Neuronal stem cell (in vitro differentiated cells): ENCODE data around the gene RIGI.

Experiments used
- DNase-seq: peaks from one replicate; pipeline ENCODE4 v3.0.0-alpha.2; 2013; ENCODE audit warnings: low spot score
- H2AFZ ChIP-seq: one replicate; pipeline ENCODE4 v1.6.1; 2013; ENCODE audit warnings: mild to moderate bottlenecking, low read length, inconsistent platforms
- H2AK5ac ChIP-seq: 2 replicates; pipeline ENCODE4 v1.6.1; 2013; ENCODE audit warnings: low read depth, mild to moderate bottlenecking, inconsistent platforms, low read length, moderate library complexity, mixed read lengths
- H2BK120ac ChIP-seq: 2 replicates; pipeline ENCODE4 v1.6.1; 2013; ENCODE audit warnings: low read depth, mild to moderate bottlenecking, inconsistent platforms, low read length, moderate library complexity, mixed read lengths
- H2BK12ac ChIP-seq: one replicate; pipeline ENCODE4 v1.6.1; 2013; ENCODE audit warnings: low read length, inconsistent platforms
- H2BK15ac ChIP-seq: 2 replicates; pipeline ENCODE4 v1.6.1; 2013; ENCODE audit warnings: mild to moderate bottlenecking, low read length, inconsistent platforms, mixed read lengths
- H2BK5ac ChIP-seq: one replicate; pipeline ENCODE4 v1.6.1; 2013; ENCODE audit warnings: inconsistent platforms, mild to moderate bottlenecking, low read length, moderate library complexity
- H3K14ac ChIP-seq: one replicate; pipeline ENCODE4 v1.6.1; 2013; ENCODE audit warnings: low read length, inconsistent platforms
- H3K18ac ChIP-seq: 2 replicates; pipeline ENCODE4 v1.6.1; 2013; ENCODE audit warnings: low read length, inconsistent platforms
- H3K23ac ChIP-seq: 2 replicates; pipeline ENCODE4 v1.6.1; 2013; ENCODE audit warnings: low read depth, mild to moderate bottlenecking, mixed read lengths, low read length, inconsistent platforms; ENCODE audit not compliant: poor library complexity
- H3K27ac ChIP-seq: replicated peaks from 3 replicates; pipeline ENCODE4 v1.5.1; 2013; ENCODE audit warnings: low read length, inconsistent platforms
- H3K27me3 ChIP-seq, 3 experiments: 2 replicates each; pipeline ENCODE4 v1.6.1; 2013; ENCODE audit warnings: low read length in 3 of 3, mild to moderate bottlenecking in 2 of 3, inconsistent platforms in 1 of 3, low read depth in 1 of 3, mixed read lengths in 1 of 3, moderate library complexity in 1 of 3; ENCODE audit not compliant: control insufficient read depth in 3 of 3, insufficient read depth in 3 of 3
- H3K36me3 ChIP-seq, 2 donors: replicated peaks in 1 of 2; 2 replicates each; pipeline ENCODE4 v1.6.1; 2013; ENCODE audit warnings: low read length in 2 of 2; ENCODE audit not compliant: control insufficient read depth in 2 of 2, insufficient read depth in 2 of 2
- H3K4ac ChIP-seq: 2 replicates; pipeline ENCODE4 v1.6.1; 2013; ENCODE audit warnings: inconsistent platforms, mild to moderate bottlenecking, low read length, moderate library complexity
- H3K4me1 ChIP-seq, 2 donors: 1 replicate in 1 of 2; 2 replicates in 1 of 2; pipeline ENCODE4 v1.6.1; 2013; ENCODE audit warnings: low read length in 2 of 2, low read depth in 1 of 2; ENCODE audit not compliant: control insufficient read depth in 2 of 2, insufficient read depth in 1 of 2
- H3K4me2 ChIP-seq: one replicate; pipeline ENCODE4 v1.6.1; 2013; ENCODE audit warnings: mild to moderate bottlenecking, low read length, inconsistent platforms; ENCODE audit not compliant: insufficient read depth, poor library complexity, severe bottlenecking
- H3K4me3 ChIP-seq, 2 donors: 2 replicates each; pipeline ENCODE4 v1.5.1; 2013; ENCODE audit warnings: low read length in 2 of 2, mild to moderate bottlenecking in 2 of 2, inconsistent platforms in 1 of 2, moderate library complexity in 1 of 2
- H3K79me1 ChIP-seq: one replicate; pipeline ENCODE4 v1.6.1; 2013; ENCODE audit warnings: low read depth, mild to moderate bottlenecking, inconsistent platforms, low read length, moderate library complexity
- H3K9ac ChIP-seq: one replicate; pipeline ENCODE4 v1.6.1; 2013; ENCODE audit warnings: mild to moderate bottlenecking, low read depth, low read length, inconsistent platforms; ENCODE audit not compliant: poor library complexity
- H3K9me3 ChIP-seq, 2 donors: replicated peaks in 1 of 2; 2 replicates each; pipeline versions ENCODE3 to v1.6.1; 2013; ENCODE audit warnings: low read length in 2 of 2, mild to moderate bottlenecking in 2 of 2, inconsistent platforms in 1 of 2, low read depth in 1 of 2, mixed read lengths in 1 of 2, moderate library complexity in 1 of 2; ENCODE audit not compliant: control insufficient read depth in 2 of 2, insufficient read depth in 1 of 2
- H4K8ac ChIP-seq: one replicate; pipeline ENCODE4 v1.6.1; 2013; ENCODE audit warnings: low read depth, mild to moderate bottlenecking, inconsistent platforms, low read length, moderate library complexity
- H4K91ac ChIP-seq: one replicate; pipeline ENCODE4 v1.6.1; 2013; ENCODE audit warnings: low read length, low read depth, mild to moderate bottlenecking, inconsistent platforms; ENCODE audit not compliant: poor library complexity
- WGBS, 2 donors: extraction: QIAGEN DNeasy Blood & Tissue Kit; methylation state at CpG; one replicate each; pipeline ENCODE4 v1.1.7; 2013; ENCODE audit warnings: missing lambda C conversion rate in 2 of 2, mixed read lengths in 1 of 2; ENCODE audit not compliant: insufficient read length in 2 of 2, insufficient replicate concordance in 1 of 2; ENCODE audit errors: extremely low coverage in 2 of 2; 5-methylcytosine and 5-hydroxymethylcytosine counted together

The RIGI gene

DNA sequence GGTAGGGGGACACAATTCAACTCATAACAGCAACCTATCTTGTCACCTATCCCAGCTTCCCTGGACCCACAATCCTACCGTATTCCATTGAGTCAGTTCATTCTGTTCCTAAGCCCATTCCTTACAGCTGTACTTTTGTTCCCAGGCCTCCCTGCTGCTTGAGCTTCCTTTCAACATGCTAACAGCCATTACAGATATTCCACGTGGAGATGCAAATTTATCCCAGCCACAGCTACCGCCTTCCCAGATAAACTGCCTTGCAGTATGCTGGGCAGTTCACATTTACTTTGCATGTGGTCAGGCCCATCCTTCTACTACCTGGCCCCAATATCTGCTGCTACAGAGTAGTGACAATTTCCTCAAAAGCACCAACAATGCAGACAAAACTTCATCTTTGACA, 23.0 kb downstream of the RIGI start:
- no peak overlapping the region for H3K23ac ChIP-seq
- H4K91ac ChIP-seq: no peak overlapping the region
- H3K4me3 ChIP-seq: no peak overlapping the region
- H3K27ac ChIP-seq: no peak overlapping the region
- no peak overlapping the region for H4K8ac ChIP-seq
- H2AK5ac ChIP-seq: no peak overlapping the region
- no peak overlapping the region for H2AFZ ChIP-seq
- H3K9ac ChIP-seq: no peak overlapping the region
- no peak overlapping the region for H3K18ac ChIP-seq
- peaks cover 0 to 2% (median 0%) of the 10 kb centered on the region in 3 experiments for H3K27me3 ChIP-seq
- H3K14ac ChIP-seq: peak overlapping the region; percentile 63
- H3K79me1 ChIP-seq: no peaks in the 10 kb centered on the region
- no peak overlapping the region for H2BK12ac ChIP-seq
- WGBS, 2 donors: no CpG with 5 or more reads among the region's 3 CpGs
- peaks cover 0 to 3% of the 10 kb centered on the region in 2 donors for H3K4me1 ChIP-seq
- H2BK15ac ChIP-seq: no peak overlapping the region
- H2BK120ac ChIP-seq: no peak overlapping the region
- no peak overlapping the region for H3K4ac ChIP-seq
- H2BK5ac ChIP-seq: no peak overlapping the region
- peaks cover 0 to 2% of the 10 kb centered on the region in 2 donors for H3K36me3 ChIP-seq
- no peak for DNase-seq
- peaks cover 1 to 3% of the 10 kb centered on the region in 2 donors for H3K9me3 ChIP-seq
- no peak overlapping the region for H3K4me2 ChIP-seq

- no peak overlapping the region for H2BK15ac ChIP-seq
- H2BK5ac ChIP-seq: no peak overlapping the region
- H2AK5ac ChIP-seq: no peak overlapping the region
- H3K27ac ChIP-seq: no peak overlapping the region
- no peak for DNase-seq
- no peak overlapping the region for H3K4me2 ChIP-seq
- no peak overlapping the region for H4K91ac ChIP-seq
- H3K4me3 ChIP-seq: no peak overlapping the region
- no peak overlapping the region for H3K23ac ChIP-seq
- no peak overlapping the region for H2AFZ ChIP-seq
- peaks cover 0 to 3% of the 10 kb centered on the region in 2 donors for H3K36me3 ChIP-seq
- no peak overlapping the region for H3K14ac ChIP-seq
- H3K4ac ChIP-seq: no peak overlapping the region
- H3K9ac ChIP-seq: no peak overlapping the region
- H3K9me3 ChIP-seq: peaks cover 3% of the 10 kb centered on the region in 2 donors
- peaks cover 0 to 3% (median 0%) of the 10 kb centered on the region in 3 experiments for H3K27me3 ChIP-seq
- WGBS, 2 donors: no CpG with 5 or more reads among the region's 4 CpGs
- no peak overlapping the region for H3K18ac ChIP-seq
- H4K8ac ChIP-seq: no peak overlapping the region
- H3K79me1 ChIP-seq: no peaks in the 10 kb centered on the region
- peaks cover 0 to 3% of the 10 kb centered on the region in 2 donors for H3K4me1 ChIP-seq
- H2BK12ac ChIP-seq: no peak overlapping the region
- H2BK120ac ChIP-seq: no peak overlapping the region
These were observed 23.5 kb downstream of the RIGI start for GRCh38 chr9:32502464-32502863.

DNA sequence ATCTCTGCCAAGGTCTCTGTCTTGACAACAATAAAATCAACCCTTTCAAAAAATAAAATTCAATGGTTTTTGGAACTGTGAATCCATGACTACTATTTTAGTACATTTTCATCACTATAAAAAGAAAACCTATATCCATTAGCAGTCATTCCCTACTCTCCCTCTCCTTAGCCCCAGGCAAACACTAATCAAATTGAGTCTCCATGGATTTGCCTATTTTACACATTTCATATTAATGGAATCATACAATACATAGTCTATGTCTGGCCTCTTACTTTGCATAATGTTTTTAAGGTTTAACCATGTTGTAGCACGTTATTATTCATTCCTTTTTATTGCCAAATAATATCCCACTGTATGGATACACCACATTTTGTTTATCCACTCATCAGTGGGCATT, 24.1 kb downstream of the RIGI start:
- Histone ChIP-seq H3K4me3 (no peak overlapping the region), H4K8ac (no peak overlapping the region), H3K27me3 (peaks cover 0 to 3% (median 0%) of the 10 kb centered on the region in 3 experiments), H3K4ac (no peak overlapping the region), H3K18ac (no peak overlapping the region), H3K36me3 (peaks cover 0 to 3% of the 10 kb centered on the region in 2 donors), H3K9ac (no peak overlapping the region), H2AK5ac (no peak overlapping the region), H3K27ac (no peak overlapping the region), H3K9me3 (peaks cover 3% of the 10 kb centered on the region in 2 donors), H2BK15ac (no peak overlapping the region), H3K4me2 (no peak overlapping the region), H4K91ac (no peak overlapping the region), H3K23ac (no peak overlapping the region), H2BK120ac (no peak overlapping the region), H3K4me1 (peaks cover 0 to 3% of the 10 kb centered on the region in 2 donors), H3K79me1 (no peaks in the 10 kb centered on the region), H2AFZ (no peak overlapping the region), H2BK12ac (no peak overlapping the region), H3K14ac (no peak overlapping the region), H2BK5ac (no peak overlapping the region)
- no CpG with 5 or more reads among the region's 1 CpG for WGBS, 2 donors
- DNase-seq: no peak

DNA sequence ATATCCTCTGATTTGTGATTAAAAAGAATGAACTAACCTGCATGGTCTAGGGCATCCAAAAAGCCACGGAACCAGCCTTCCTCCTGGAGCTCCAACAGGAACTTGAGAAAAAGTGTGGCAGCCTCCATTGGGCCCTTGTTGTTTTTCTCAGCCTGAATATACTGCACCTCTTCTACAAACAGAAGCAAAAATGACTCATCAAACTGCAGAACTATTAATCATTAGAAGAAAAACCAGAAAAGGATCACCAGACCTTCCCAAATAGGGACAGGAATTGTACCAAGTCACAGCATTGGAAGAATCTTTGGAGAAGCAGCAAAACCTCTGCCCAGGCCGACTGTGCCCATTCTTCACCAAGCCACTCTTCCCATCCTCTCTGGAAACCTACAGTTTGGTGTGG, 25.2 kb downstream of the RIGI start:
- H2AK5ac ChIP-seq: no peak overlapping the region
- WGBS, 2 donors: no CpG with 5 or more reads among the region's 2 CpGs
- H2AFZ ChIP-seq: no peak overlapping the region
- no peak overlapping the region for H3K14ac ChIP-seq
- H3K4me3 ChIP-seq: no peak overlapping the region
- H2BK15ac ChIP-seq: no peak overlapping the region
- H2BK120ac ChIP-seq: no peak overlapping the region
- no peak overlapping the region for H4K91ac ChIP-seq
- H3K18ac ChIP-seq: no peak overlapping the region
- peaks cover 0 to 3% of the 10 kb centered on the region in 2 donors for H3K4me1 ChIP-seq
- peaks cover 3% of the 10 kb centered on the region in 2 donors for H3K9me3 ChIP-seq
- no peak overlapping the region for H4K8ac ChIP-seq
- H3K9ac ChIP-seq: no peak overlapping the region
- no peak for DNase-seq
- H3K4ac ChIP-seq: no peak overlapping the region
- H3K27ac ChIP-seq: no peak overlapping the region
- peaks cover 0 to 3% (median 0%) of the 10 kb centered on the region in 3 experiments for H3K27me3 ChIP-seq
- no peak overlapping the region for H3K4me2 ChIP-seq
- H3K23ac ChIP-seq: no peak overlapping the region
- no peak overlapping the region for H2BK5ac ChIP-seq
- H2BK12ac ChIP-seq: no peak overlapping the region
- peaks cover 0 to 3% of the 10 kb centered on the region in 2 donors for H3K36me3 ChIP-seq
- H3K79me1 ChIP-seq: no peaks in the 10 kb centered on the region
